Measurements from ENCODE around the gene MAP1B.
A peak's percentile ranks its signal among the peaks of the same experiment; 100 is the strongest.

Gene MAP1B

DNA sequence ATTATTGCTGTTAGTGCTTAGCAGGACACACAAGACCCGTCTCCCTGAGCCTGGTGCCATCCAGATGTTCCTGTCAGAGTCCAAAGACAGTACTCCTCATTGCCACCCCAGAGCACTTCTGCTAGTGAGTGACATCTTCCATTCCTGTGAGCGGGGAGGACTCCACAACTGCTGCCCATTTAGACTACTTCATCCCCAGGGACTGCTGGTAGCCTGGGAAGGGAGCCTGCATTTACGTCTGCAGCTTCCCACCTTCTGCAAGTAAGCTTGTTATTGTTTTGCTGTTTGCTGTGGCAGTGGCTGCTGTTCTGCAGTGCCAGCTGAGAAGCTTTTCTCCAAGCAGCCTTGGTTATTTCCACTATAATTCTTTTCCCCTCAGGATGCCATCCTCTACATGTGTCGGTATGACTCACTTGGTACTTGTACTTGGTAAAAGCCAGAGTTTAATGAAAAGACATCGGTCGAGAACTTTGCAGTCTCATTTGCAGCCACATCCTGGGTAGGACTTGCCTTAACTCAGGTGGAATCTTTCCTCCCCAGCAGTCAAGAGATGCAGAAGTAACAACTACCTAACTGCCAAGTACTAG lies 10.6 kb upstream of the MAP1B start:
- no peak for DNase-seq

DNA sequence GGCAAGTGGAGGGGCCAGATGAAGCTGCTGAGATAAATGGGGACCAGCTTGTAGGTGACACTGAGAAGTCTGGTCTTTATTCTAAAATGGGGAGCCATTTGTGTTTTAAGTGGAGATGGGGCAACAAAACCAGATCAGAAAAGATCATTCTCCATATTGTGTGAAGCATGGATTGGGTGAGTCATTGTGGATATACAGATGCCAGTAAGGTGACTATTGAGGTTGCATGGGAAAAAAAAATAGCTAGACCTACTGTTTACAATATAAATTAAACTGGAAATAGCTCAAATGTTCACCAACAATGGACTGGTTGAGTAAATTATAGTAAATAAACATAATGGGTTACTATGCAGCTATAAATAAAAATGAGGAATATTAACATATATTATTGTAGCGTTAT lies 5.4 kb upstream of the MAP1B start:
- no peak for DNase-seq

DNA sequence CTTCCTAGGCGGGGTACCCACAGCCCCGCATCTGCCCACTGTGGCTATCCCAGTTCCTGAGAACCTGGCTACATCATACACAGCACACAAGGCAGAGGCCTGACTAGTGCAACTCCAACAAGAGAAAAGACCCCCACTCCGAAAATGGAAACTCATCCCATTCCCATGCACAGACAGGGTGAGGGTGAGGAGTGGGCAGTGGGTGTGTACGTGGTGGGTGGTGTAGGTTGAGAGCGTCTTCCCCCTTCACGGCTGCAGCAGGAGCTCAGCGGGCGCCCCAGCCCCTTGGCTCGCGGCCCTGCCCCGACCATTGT lies 501 bp upstream of the MAP1B start:
- no peak for DNase-seq

DNA sequence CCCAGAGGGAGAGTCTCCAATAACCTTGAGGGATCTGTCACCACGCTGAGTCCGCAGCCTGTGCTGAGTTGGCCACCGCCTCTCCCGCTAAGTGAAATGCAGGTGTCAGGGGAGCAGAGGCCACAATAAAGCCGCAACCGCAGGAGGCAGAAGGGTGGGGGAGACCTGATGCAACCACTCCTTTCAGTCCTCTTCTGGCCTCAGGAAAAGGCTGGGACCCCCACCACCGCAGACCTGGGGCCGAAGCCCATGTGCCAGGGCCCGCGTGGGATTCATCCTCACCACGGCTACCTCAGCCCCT lies 576 bp downstream of the MAP1B start:
- no peak for DNase-seq

DNA sequence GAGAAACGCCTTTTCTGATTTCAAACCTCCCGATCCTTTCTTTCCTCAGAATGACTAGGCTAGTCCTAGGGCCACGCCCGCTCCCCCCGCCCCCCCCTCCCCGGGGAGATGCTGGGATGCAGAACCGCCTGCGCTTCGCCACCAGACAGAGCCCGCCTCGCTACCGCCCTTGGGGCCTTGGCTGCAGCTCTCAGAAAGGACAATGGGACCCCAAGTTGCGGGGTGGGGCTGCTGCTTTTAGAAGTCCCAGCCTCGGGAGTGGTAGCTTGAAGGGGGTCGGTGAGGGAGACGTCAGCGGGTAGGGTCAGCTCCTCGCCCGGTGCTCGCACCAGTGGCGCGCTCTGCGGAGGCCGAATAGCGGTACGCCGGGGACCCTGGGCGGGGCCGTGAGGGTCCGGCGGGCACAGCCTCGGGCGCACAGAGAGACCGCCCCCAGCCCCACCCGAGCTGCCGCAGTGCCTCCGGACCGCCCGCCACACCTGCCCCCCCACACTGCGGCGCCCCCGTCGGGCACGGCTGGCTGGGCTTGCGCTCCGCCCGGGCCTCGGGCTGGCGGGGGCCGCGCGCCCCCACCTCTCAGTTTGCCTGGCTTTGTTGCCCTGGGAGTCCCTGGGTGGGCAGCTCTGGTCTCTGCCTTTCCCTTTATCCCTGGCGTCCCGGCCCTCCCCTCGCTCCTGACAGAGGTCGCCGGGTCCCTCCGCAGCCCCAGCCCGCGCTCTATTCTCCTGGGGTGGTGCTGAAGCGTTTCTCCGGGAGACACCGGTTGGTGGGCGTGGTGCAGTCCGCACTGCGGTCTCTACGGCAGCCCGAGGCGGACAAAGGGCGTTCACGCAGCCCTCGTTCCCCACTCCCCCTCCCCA lies 1.2 kb downstream of the MAP1B start:
- peak in 54 of 56 donors; percentile 16 to 81 (median 54) for DNase-seq

DNA sequence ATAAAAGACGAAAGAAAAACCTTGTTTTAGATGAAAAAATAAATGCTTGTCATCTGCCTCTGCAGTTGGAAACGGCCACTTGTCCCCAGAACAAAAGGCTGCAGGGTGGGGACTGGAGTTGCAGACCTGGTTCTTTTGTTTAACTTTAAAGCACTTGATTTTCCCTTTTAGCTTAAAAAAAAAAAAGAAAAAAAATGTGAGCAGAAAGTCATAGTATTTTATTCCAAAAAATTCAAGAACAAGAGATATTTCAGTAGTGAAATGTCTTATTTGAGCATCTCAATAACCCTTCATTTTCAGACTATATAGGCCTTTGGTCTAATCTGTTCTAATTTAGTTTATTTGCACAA lies 1.8 kb downstream of the MAP1B start:
- DNase-seq: no peak

DNA sequence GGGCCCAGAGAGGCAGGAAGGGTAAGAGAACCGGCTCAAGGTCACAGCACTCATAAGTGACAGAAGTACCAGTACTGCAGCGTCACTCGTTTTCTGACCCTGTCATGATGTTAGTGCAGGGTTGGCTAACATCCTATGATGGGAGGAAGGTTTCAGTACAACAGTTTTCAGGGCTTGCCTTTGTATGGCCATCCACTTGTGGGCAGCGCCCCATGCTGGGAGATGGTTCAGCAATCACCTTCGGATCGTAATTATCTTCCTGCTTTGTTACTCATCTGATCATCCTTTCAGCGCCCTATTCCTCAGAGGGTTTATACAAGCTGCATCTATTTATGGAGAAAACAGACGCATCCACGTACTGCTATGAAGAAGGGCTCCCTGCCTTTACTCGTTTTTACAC lies 2.4 kb downstream of the MAP1B start:
- DNase-seq: peak in 22 of 56 donors; percentile 3 to 56 (median 30)

DNA sequence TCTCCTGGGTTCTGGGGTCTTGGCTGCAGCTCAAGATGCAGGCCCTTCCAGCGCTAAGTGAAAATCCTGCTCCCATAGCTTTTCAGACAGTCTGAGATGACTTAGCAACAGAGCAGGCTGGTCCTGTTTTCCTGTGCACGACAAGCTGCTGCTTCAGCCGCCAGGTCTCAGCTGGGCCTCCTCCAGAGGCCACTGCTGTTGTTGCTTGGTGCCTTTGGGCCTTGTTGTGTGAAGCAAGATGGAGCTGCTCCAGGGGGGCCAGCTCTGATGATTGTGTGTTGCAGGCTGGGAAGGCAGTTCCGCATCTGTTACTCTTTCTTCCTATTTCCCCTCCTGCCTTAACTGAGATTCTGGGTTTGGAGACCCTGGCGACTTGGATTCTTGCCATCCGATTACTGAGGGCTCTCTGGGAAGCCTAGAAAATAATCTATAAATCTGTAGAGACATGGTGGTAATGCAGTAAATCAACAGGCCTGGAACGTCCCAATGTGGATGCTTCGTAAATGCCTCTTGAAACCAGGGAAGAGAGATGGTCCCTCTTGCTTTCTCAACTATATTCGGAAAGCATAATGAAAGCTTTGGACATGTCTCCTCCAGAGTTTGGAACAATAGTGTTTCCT lies 3.2 kb downstream of the MAP1B start:
- DNase-seq: peak in 25 of 56 donors; percentile 8 to 56 (median 25)

DNA sequence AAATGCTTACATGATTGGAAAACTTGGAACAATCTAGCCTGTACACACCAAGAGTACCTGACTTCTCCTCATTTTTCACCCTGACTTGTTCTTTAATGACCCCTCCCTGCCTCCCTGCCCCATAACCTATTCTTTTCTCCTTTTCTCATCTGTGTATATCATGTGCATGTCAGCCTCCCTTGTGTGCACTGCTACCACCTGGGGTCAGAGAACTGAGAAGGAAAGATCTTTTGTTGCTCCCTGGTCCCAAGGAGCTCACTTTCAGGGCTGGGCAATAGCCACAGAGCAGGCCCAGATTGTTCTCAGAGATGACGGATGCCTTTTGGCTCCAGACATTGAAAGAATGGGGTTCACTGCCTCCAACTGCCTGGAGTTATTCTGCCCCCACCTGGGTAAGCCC lies 5.1 kb downstream of the MAP1B start:
- no peak for DNase-seq

DNA sequence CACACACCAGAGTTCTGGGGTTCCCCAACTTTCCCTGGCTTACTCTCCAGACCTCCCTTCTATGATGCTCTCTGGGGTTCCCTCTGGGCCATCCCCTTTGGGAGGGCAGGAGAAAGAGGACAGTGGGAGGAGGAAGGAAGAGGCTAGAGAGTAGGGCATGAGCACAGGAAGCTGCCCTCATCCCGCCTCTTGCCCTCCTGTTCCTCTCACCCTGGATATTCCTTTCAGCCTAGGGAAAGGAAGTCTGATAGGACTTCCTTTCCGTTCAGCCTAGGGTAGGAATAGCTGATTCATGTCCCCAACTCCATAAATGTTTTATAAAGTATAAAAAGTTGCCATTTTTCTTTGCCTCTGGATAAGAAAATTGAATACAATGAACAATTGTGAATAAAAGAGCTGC lies 7.4 kb downstream of the MAP1B start:
- no peak for DNase-seq

DNA sequence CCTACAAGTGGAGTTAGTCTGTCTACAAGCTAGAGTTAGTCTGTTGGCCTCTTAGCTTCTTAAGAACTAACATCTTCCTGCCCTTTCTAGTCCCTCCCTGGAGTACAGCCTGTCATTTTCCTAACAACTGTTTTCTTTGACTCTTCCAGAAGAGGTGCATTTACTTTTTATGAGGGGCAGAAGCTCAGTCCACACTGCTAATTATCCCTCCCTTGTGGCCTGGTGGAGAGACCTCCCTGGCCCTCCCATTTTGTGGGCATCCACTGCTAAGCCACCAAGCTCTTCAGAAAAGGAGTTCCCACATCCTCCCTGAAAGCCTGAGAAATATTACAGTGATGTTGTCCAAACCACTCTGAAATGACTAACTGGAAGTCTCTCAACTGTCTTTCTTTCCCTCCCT lies 8.0 kb downstream of the MAP1B start:
- no peak for DNase-seq

DNA sequence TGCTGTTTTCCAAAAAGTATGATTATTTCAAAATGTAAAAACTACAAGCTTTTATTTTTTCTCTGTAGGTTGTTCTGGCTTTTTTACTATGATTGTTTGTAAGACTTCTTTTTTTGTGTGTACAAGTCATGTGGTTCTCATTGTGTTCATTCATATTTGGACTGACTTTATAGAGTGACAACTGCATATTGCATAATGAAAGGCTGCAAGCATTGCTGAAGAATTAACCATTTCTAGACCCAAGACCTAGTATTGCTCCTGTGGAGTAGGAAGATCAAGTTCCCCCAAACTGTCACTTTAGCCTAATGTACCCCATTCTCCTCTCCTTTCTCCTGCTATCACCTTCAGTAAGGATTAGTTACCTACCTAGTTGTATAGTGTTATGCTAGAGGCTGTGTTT lies 10.0 kb downstream of the MAP1B start:
- no peak for DNase-seq

DNA sequence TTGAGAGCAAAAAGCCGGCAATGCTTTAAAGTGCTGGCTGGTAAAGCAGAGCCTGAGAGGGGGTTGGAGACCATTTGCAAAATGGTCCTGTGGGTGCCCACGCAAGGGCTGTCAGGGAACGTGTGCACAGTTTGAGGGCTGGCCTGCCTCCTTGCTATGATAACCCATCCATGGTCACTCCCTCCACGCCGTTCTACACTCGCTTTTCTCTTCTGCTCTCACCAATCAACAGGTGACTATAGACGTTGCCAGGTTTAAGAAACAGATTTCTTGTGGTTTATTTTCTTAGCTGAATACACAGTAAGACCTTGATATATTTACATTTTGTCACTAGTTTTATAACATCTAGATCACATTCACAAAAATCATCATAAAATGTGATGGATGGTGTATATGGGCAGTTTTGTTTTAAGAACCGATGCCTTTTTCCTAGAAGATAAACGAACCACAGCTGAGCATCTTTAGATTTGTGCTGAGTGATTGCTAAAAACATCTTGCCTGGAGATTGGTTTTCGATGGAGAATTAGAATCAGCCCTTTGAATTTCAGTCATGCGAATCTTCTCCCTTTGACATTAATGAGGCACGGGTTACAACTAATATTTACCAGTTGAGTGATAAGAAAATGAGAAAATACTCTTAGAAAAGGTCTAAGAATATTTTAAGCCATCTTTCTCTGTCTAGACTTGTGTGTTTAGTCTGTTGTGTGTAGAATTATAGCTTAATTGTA lies 13.9 kb downstream of the MAP1B start:
- DNase-seq: no peak

DNA sequence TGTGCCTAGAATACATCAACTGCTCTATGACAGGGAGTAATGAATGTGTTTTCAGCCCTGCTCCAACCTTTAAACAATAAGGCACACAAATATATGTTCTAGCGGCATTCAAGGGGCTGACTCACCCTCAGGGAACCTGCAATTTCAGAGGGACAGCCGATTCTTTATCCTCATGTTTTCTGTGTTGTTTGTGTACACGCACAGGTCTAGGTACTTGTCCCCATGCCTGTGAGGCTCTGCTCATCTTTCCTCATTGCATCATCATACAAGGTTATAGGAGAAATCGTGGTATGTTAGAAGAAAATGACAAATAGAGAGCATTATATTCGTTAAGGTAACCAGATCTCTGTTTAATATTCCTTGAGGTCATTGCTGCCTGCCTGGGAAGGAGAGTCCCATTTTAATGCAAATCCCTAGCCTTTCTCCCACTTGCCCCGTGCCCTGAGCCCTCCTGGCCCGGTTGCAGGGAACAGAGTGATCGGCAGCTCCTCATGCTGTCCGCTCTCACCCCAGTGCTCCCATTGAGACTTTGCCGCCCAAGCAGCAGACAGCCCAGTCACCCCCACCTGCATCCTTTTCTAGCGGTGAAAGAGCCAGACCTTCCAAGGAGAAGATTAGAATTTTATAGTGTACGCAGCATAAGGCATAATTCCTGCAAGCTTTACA lies 14.6 kb downstream of the MAP1B start:
- no peak for DNase-seq

DNA sequence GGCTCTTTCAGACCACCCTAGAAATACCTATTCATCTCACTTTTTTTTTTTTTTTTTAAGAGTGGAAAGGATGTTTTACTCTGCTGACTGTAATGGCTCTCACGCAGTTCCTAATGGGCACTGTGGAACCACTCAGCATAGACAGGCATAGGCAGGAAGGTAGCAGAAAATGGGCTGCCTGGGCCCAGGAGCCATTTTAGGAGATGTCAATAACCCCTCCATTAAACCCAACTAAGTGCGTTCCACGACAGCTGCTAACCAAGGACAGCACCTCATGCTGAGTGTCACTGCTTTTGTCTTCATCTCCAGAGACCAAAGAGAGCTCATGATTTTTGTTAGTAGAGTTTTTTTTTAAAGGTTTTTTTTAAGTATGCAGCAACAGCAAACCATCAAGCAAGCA lies 15.3 kb downstream of the MAP1B start:
- DNase-seq: no peak

DNA sequence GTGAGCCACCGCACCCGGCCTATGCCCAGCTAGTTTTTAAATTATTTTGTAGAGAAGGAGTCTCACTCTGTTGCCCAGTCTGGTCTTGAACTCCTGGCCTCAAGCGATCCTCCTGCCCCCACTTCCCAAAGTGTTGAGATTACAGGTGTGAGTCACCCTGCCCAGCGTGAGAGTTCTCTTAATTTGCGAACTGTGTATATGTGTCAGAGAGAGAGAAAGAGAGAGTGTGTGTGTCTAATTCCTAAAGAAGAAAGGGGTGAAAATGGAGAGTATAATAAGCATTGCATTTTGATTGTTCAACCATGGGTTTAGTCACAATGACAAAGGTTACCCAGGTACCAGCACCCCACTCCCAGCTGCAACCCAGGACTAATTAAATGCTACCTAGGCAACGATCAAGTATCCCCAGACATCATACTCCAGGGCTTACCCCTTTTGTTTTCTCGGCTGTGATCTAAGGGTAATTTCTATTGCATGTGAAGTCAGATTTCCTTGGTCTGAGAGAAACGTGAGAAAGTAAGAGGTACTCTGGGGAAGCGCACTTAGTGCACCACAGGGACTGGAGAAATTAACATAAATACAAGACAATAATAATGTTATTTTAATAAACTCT lies 16.6 kb downstream of the MAP1B start:
- no peak for DNase-seq

DNA sequence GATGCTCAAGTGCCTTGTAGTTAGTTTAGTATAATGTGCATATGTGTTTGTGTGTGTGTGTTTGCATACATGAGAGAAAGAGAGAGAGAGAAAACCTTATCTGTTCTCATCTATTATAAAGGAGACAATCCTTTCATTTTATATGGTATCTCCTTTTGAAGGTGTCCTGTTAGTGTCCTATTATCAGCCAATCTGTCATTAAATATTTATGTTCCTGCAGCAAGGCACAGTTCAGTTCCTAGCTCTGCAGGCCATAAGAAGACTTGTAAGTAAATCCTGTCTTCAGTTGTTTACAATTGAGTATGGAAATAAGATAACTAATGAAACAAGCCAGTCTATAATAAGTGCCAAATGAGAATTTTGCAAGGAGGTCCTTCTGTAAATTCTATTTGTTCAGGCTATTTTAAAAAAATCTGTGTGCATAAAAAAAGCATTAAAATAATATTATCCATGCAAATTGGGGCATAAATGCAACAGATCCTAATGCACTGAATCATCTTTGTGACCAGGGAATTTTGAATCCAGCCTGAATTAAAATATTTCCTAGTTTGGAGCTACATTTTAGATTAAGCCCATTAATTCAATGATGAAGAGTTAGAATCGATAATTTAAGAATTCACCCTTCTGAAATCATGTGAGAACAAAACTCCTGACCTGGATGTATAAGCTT lies 18.1 kb downstream of the MAP1B start:
- no peak for DNase-seq

DNA sequence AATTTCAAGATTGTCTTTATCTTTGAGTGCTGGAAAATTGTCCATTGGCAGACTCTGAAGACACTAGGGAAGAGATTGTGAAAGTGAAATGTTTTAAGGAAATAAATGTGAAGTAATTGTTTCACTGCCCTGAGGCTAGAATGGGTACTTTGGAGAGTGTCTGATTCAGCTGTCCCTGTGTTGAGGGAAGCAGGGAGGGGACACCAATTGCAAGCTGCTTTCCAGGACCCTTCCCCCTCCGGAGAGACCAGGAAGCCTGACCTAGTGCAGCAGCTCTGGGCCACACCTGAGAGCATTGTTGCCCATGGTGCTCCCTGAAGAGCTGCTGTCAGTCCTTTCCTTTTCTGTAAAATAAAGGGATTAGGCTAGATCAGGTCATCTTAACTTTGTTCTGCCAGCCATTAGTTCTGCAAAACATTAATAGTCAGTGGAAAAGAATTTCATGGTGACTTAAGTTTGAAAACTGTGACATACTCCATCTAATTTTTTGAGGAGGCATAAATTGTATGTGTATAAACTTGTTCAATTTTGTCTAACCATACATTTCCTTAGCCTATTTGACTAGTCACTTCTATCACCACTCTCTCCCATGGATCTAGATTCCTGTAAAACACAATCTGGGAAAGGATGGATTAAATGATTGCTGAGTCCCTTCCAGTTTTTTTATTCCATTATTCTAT lies 18.8 kb downstream of the MAP1B start:
- no peak for DNase-seq

DNA sequence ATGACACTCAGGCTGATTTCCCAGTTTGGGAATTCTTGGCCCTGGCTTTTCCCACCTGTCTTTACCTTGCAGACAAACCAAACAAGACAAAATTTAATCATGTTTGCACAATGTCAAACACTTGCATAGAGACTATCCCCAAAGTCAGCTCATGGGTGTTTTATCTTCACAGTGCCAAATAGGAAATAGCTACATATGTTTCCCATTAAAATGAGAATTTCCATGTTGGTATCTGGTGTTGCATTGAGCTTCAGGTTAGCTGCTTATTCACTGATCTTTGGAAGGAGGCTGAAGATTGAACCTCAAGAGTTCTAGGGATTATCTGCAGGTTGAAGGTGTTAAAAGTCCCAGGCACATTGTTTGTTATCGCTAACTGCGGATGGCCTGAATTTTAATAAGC lies 19.5 kb downstream of the MAP1B start:
- no peak for DNase-seq

DNA sequence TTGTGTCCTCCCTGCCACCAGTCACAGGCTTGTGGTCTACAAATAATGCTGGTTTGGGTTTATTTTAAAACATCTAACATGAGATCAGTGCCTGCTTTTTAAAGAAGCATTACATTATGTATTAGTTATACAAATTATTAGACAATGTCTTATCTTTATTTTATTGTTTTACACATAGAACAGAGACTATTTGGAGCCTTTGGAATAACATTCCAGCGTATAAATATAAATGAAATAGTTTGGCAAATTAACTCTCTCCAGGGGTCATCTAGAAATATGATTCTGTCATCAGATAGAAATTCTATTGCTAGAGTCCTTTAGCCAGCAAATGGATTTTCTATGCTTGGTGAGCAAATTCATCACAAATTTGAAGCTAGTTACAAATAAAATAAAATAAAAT lies 22.4 kb downstream of the MAP1B start:
- no peak for DNase-seq
